CD4-positive, alpha-beta T cell (primary cell): ENCODE data around the gene PLXND1. TPM values are rescaled to one million over a fixed set of nuclear protein-coding genes. Genes with fewer than 3 reads are reported as not detected.

ENCODE experiments used
- ATAC-seq: fragments of 200-7000 bp; cut with Tn5 transposase; one replicate; pipeline ENCODE4 v1.10.0; 2022; ENCODE audit warnings: mild to moderate bottlenecking; ENCODE audit not compliant: poor library complexity
- CTCF ChIA-PET: fragments of 350-600 bp; sonication (Branson Sonifier 250); formaldehyde crosslinking; loops from one replicate; lab custom pipeline; 2021; ENCODE audit warnings: antibody characterized with exemption, inconsistent platforms; lab: Charles Lee
- POLR2A ChIA-PET: fragments of 350-600 bp; sonication (Branson Sonifier 250); formaldehyde crosslinking; loops from one replicate; lab custom pipeline; 2021; ENCODE audit warnings: antibody characterized with exemption, inconsistent platforms; lab: Charles Lee
- DNase-seq, 14 experiments: peaks; one replicate each; pipeline ENCODE4 v3.0.0-alpha.2; 2013 to 2020; ENCODE audit warnings: mixed read lengths in 2 of 14
- H3K27ac ChIP-seq, 2 donors: one replicate each; pipeline versions ENCODE4 v1.5.1 to v1.7.0; 2013; ENCODE audit warnings: low read length in 2 of 2, low read depth in 1 of 2, mild to moderate bottlenecking in 1 of 2
- H3K27me3 ChIP-seq, 2 experiments: 1 replicate in 1 of 2; 2 replicates in 1 of 2; pipeline versions ENCODE4 v1.6.1 to v1.7.0; 2013; ENCODE audit warnings: low read length in 2 of 2, control low read depth in 1 of 2, mild to moderate bottlenecking in 1 of 2, moderate library complexity in 1 of 2; ENCODE audit not compliant: insufficient read depth in 2 of 2, control insufficient read depth in 1 of 2
- H3K36me3 ChIP-seq: one replicate; pipeline ENCODE4 v1.6.1; 2013; ENCODE audit warnings: low read length, control low read depth; ENCODE audit not compliant: insufficient read depth
- H3K4me1 ChIP-seq: one replicate; pipeline ENCODE4 v1.6.1; 2013; ENCODE audit warnings: low read length, control low read depth; ENCODE audit not compliant: insufficient read depth
- H3K4me3 ChIP-seq: one replicate; pipeline ENCODE4 v1.5.1; 2013; ENCODE audit warnings: mild to moderate bottlenecking, low read length, moderate library complexity
- H3K9me3 ChIP-seq, 2 experiments: 1 replicate in 1 of 2; 2 replicates in 1 of 2; pipeline versions ENCODE4 v1.6.1 to v1.7.0; 2013; ENCODE audit warnings: low read length in 2 of 2, mild to moderate bottlenecking in 2 of 2, control low read depth in 1 of 2, moderate library complexity in 1 of 2; ENCODE audit not compliant: control insufficient read depth in 1 of 2, insufficient read depth in 1 of 2
- H3K27ac Mint-ChIP-seq: one replicate; pipeline ENCODE4 v1.8.0; 2020; ENCODE audit warnings: mixed read lengths
- H3K27me3 Mint-ChIP-seq: one replicate; pipeline ENCODE4 v1.8.0; 2021; ENCODE audit warnings: mixed read lengths
- H3K36me3 Mint-ChIP-seq: one replicate; pipeline ENCODE4 v1.8.0; 2021; ENCODE audit warnings: low read depth, mixed read lengths
- H3K4me1 Mint-ChIP-seq: one replicate; pipeline ENCODE4 v1.8.0; 2021; ENCODE audit warnings: low read depth, mixed read lengths
- H3K4me3 Mint-ChIP-seq: one replicate; pipeline ENCODE4 v1.8.0; 2020; ENCODE audit warnings: mild to moderate bottlenecking, mixed read lengths
- H3K9me3 Mint-ChIP-seq: one replicate; pipeline ENCODE4 v1.8.0; 2020; ENCODE audit warnings: mixed read lengths
- intact Hi-C, 2 experiments: fragments of 100-400 bp; cut with DNase I in 1 of 2; cut with micrococcal nuclease in 1 of 2; formaldehyde crosslinking; loops; one replicate each; pipeline versions ENCODE4 v1.15.1 to v1.9.0; 2023 to 2025; cut with DNase I, micrococcal nuclease
- total RNA-seq, 174 experiments: library from RNA in 2 of 174; stranded (reverse) in 2 of 174; gene quantifications; one replicate each; pipeline ENCODE4 v1.2.3 and lab custom pipeline; 2021 to 2026
- TF ChIP-seq, protein P1 (sequence below): fragments of 200-600 bp; IDR thresholded peaks from one replicate; pipeline ENCODE4 v1.8.0; 2022; ENCODE audit warnings: antibody characterized with exemption, mild to moderate bottlenecking

Gene PLXND1
- total RNA-seq, 2 experiments from 2014 or later = 61.7 to 62.5 TPM

- Histone ChIP-seq H3K27me3 (no peaks in the 10 kb centered on the region), H3K4me3 (no peak overlapping the region), H3K27ac (no peak overlapping the region), H3K4me1 (peaks cover 24% of the 10 kb centered on the region), H3K9me3 (no peaks in the 10 kb centered on the region), H3K36me3 (no peaks in the 10 kb centered on the region)
- ATAC-seq (no peak), DNase-seq (no peak)
- intact Hi-C loops = no loop called here
- no peaks in the 10 kb centered on the region for H3K36me3 Mint-ChIP-seq
- CTCF ChIA-PET = no interaction called here
- no peaks in the 10 kb centered on the region for H3K27me3 Mint-ChIP-seq
- TF ChIP-seq, protein P1, sequence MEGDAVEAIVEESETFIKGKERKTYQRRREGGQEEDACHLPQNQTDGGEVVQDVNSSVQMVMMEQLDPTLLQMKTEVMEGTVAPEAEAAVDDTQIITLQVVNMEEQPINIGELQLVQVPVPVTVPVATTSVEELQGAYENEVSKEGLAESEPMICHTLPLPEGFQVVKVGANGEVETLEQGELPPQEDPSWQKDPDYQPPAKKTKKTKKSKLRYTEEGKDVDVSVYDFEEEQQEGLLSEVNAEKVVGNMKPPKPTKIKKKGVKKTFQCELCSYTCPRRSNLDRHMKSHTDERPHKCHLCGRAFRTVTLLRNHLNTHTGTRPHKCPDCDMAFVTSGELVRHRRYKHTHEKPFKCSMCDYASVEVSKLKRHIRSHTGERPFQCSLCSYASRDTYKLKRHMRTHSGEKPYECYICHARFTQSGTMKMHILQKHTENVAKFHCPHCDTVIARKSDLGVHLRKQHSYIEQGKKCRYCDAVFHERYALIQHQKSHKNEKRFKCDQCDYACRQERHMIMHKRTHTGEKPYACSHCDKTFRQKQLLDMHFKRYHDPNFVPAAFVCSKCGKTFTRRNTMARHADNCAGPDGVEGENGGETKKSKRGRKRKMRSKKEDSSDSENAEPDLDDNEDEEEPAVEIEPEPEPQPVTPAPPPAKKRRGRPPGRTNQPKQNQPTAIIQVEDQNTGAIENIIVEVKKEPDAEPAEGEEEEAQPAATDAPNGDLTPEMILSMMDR = no peak
- H3K4me3 Mint-ChIP-seq = no peak overlapping the region
- POLR2A ChIA-PET = no interaction called here
- H3K9me3 Mint-ChIP-seq = no peaks in the 10 kb centered on the region
- H3K27ac Mint-ChIP-seq = no peak overlapping the region
- peaks cover 16% of the 10 kb centered on the region for H3K4me1 Mint-ChIP-seq
Observed at GRCh38 chr3:129556890-129557547, 49.5 kb downstream of the PLXND1 start.

GRCh38 chr3:129556358-129556695 is 50.1 kb downstream of the PLXND1 start:
- peaks cover 24% of the 10 kb centered on the region for H3K4me1 ChIP-seq
- no peaks in the 10 kb centered on the region for H3K36me3 ChIP-seq
- Mint-ChIP-seq H3K36me3 (no peaks in the 10 kb centered on the region), H3K4me3 (no peak overlapping the region), H3K27me3 (no peaks in the 10 kb centered on the region), H3K9me3 (no peaks in the 10 kb centered on the region), H3K27ac (no peak overlapping the region), H3K4me1 (peaks cover 16% of the 10 kb centered on the region)
- intact Hi-C loops = no loop called here
- DNase-seq (no peak), ATAC-seq (no peak)
- CTCF ChIA-PET = no interaction called here
- no peaks in the 10 kb centered on the region for H3K27me3 ChIP-seq
- H3K4me3 ChIP-seq = no peak overlapping the region
- H3K9me3 ChIP-seq = no peaks in the 10 kb centered on the region
- H3K27ac ChIP-seq = no peak overlapping the region
- POLR2A ChIA-PET = no interaction called here
- TF ChIP-seq, protein P1 = no peak

- Histone ChIP-seq H3K36me3 (no peaks in the 10 kb centered on the region), H3K27me3 (no peaks in the 10 kb centered on the region), H3K4me3 (no peak overlapping the region), H3K9me3 (no peaks in the 10 kb centered on the region), H3K4me1 (peaks cover 24% of the 10 kb centered on the region), H3K27ac (no peak overlapping the region)
- intact Hi-C loops = no loop called here
- Mint-ChIP-seq H3K36me3 (no peaks in the 10 kb centered on the region), H3K27me3 (no peaks in the 10 kb centered on the region), H3K4me3 (no peak overlapping the region), H3K4me1 (peaks cover 16% of the 10 kb centered on the region), H3K9me3 (no peaks in the 10 kb centered on the region), H3K27ac (no peak overlapping the region)
- DNase-seq (no peak), ATAC-seq (no peak)
- TF ChIP-seq, protein P1 = no peak
- ChIA-PET POLR2A (no interaction called here), CTCF (no interaction called here)
Observed at GRCh38 chr3:129555616-129556357, 50.7 kb downstream of the PLXND1 start.
